NT2/D1 (cell line): ENCODE measurements around the gene PPP1CB.

ENCODE experiments used
- SUZ12 ChIP-seq: IDR thresholded peaks from 2 replicates; pipeline ENCODE4 v1.6.1; 2011; ENCODE audit not compliant: insufficient read length, insufficient read depth; ENCODE audit errors: extremely low read depth
- YY1 ChIP-seq: IDR thresholded peaks from 2 replicates; pipeline ENCODE4 v1.6.1; 2011; ENCODE audit not compliant: insufficient read length, insufficient read depth
- ZNF274 ChIP-seq: IDR thresholded peaks from 2 replicates; pipeline ENCODE4 v1.6.1; 2011; ENCODE audit warnings: mild to moderate bottlenecking, low read depth, low read length

DNA sequence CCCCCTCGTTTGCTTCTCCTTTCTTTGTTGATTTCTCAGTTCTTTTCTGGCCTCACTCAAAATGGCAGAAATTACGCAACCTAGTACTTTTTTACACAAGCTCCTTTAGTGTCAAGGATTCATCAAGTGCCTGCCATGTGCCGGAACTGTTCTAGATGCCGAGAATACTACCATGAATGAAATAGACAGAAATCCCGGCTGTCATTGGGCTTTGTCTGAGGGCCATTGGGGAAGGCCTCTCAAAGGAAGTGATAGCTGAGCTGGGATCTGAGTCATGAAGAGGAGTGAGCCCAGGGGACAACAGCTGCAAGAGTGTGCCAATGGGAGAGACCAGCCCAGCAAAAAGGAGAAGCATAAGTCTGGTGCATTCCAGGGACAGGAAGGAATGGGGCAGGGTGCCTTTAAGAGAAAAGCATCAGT, 34.3 kb upstream of the PPP1CB start:
- TF ChIP-seq YY1 (no peak), ZNF274 (no peak), SUZ12 (no peak)
